GM19324 (cell line): ENCODE data around the gene AOPEP.

Experiments
- ATAC-seq: cut with Tn5 transposase; IDR thresholded peaks from one replicate; pipeline ENCODE4 v1.9.1; 2021; ENCODE audit warnings: mild to moderate bottlenecking, moderate library complexity; ENCODE audit not compliant: unreplicated experiment, low FRiP score

Gene AOPEP

GRCh38 chr9:95083086-95083768 is 356.7 kb downstream of the AOPEP start:
- ATAC-seq = no peak

- no peak for ATAC-seq
Measured at GRCh38 chr9:95084254-95084934, 357.9 kb downstream of the AOPEP start.

GRCh38 chr9:95085036-95085770 is 358.7 kb downstream of the AOPEP start:
- ATAC-seq = no peak

- no peak for ATAC-seq
Measured at GRCh38 chr9:95085861-95086563, 359.5 kb downstream of the AOPEP start.

- ATAC-seq = no peak
Measured at GRCh38 chr9:95086564-95086955, 360.1 kb downstream of the AOPEP start.

GRCh38 chr9:95087659-95088242 is 361.3 kb downstream of the AOPEP start:
- ATAC-seq = no peak

GRCh38 chr9:95088421-95089161 is 362.1 kb downstream of the AOPEP start:
- ATAC-seq = no peak

- no peak for ATAC-seq
Measured at GRCh38 chr9:95089257-95090022, 362.9 kb downstream of the AOPEP start.

GRCh38 chr9:95090023-95090791 is 363.7 kb downstream of the AOPEP start:
- ATAC-seq = no peak

- no peak for ATAC-seq
Measured at GRCh38 chr9:95090871-95091577, 364.5 kb downstream of the AOPEP start.

GRCh38 chr9:95091601-95092261 is 365.2 kb downstream of the AOPEP start:
- no peak for ATAC-seq

- no peak for ATAC-seq
Measured at GRCh38 chr9:95092262-95093072, 366.0 kb downstream of the AOPEP start.

GRCh38 chr9:95093586-95093985 is 367.1 kb downstream of the AOPEP start:
- no peak for ATAC-seq

- no peak for ATAC-seq
Measured at GRCh38 chr9:95094002-95094401, 367.5 kb downstream of the AOPEP start.

GRCh38 chr9:95095641-95096355 is 369.3 kb downstream of the AOPEP start:
- ATAC-seq = no peak

GRCh38 chr9:95096381-95096780 is 369.9 kb downstream of the AOPEP start:
- no peak for ATAC-seq
